ENCODE results near the gene SYT4. TPM values are rescaled to one million over a fixed set of nuclear protein-coding genes. Genes with fewer than 3 reads are reported as not detected.

SYT4 gene
- total RNA-seq, 6 experiments from 2014 or later, result not detected

DNA sequence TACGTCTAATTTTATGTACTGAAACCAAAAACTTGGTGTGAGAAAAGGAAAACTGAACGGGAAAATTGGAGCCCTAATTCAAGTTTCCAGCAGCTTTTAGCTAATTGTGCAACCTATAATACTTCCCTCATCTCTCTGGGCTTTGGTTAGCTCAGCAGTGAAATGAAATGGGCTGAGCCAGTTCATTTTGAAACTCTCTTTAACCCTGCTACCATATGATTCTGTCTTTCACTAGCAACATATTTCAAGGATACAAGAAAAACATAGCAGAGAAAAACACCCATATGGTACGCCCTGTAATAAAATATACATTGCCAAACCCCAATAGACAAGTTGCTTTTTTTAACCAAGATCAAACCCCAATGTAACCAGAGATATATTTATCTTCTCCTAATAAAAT, 799 bp downstream of the SYT4 start:
- Histone ChIP-seq H3K27ac (no peak overlapping the region), H3K9me3 (no peaks in the 10 kb centered on the region), H3K4me3 (no peak overlapping the region), H3K4me1 (no peaks in the 10 kb centered on the region), H3K36me3 (no peaks in the 10 kb centered on the region), H3K27me3 (no peaks in the 10 kb centered on the region)
- TF ChIP-seq CTCF (IDR thresholded peaks at IDR 0.05) (no peak), POLR2A (IDR thresholded peaks at IDR 0.05) (no peak)
- no peak for ATAC-seq
- no peak for DNase-seq
- intact Hi-C loops (cut with DNase I), result no loop called here
- 44% methylated on average over 3 of the region's 3 CpGs for WGBS (ENCODE audit: insufficient coverage, low coverage, low lambda C conversion rate, missing lambda C conversion rate)

GRCh38 chr18:43275546-43275945, 1.7 kb downstream of the SYT4 start:
- TF ChIP-seq CTCF (IDR thresholded peaks at IDR 0.05) (no peak), POLR2A (IDR thresholded peaks at IDR 0.05) (no peak)
- Histone ChIP-seq H3K36me3 (no peaks in the 10 kb centered on the region), H3K27me3 (no peaks in the 10 kb centered on the region), H3K4me3 (no peak overlapping the region), H3K27ac (no peak overlapping the region), H3K4me1 (no peaks in the 10 kb centered on the region), H3K9me3 (no peaks in the 10 kb centered on the region)
- 43% methylated on average over 1 of the region's 1 CpG for WGBS (ENCODE audit: insufficient coverage, low coverage, low lambda C conversion rate, missing lambda C conversion rate)
- ATAC-seq (no peak), DNase-seq (no peak)
- intact Hi-C loops (cut with DNase I), result no loop called here

DNA sequence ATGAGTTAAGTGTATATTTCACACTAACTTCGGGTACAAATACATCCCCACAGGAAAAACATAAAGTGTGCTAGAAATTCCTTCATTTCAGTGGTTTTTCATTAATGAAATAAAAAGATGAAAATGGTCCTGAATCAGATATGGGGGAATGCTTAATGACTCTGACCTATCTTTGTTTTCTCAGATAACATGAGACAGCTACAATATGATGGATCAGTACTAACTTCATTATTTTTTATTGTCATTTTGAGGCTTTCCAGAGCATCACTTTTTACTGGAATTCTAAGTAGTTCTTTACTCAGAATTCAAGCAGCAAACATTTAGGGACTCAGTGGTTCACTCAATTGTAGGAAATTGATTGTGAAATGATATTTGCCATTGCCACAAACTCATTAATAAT, 2.8 kb downstream of the SYT4 start:
- no peak for TF ChIP-seq CTCF (IDR thresholded peaks at IDR 0.05)
- no peak for TF ChIP-seq POLR2A (IDR thresholded peaks at IDR 0.05)
- no peaks in the 10 kb centered on the region for H3K4me1 ChIP-seq
- H3K27me3 ChIP-seq, result no peaks in the 10 kb centered on the region
- H3K27ac ChIP-seq, result no peak overlapping the region
- no peaks in the 10 kb centered on the region for H3K36me3 ChIP-seq
- intact Hi-C loops (cut with DNase I), result no loop called here
- DNase-seq, result no peak
- no peak overlapping the region for H3K4me3 ChIP-seq
- 17% methylated on average over 1 of the region's 1 CpG for WGBS (ENCODE audit: insufficient coverage, low coverage, low lambda C conversion rate, missing lambda C conversion rate)
- H3K9me3 ChIP-seq, result no peaks in the 10 kb centered on the region
- no peak for ATAC-seq

DNA sequence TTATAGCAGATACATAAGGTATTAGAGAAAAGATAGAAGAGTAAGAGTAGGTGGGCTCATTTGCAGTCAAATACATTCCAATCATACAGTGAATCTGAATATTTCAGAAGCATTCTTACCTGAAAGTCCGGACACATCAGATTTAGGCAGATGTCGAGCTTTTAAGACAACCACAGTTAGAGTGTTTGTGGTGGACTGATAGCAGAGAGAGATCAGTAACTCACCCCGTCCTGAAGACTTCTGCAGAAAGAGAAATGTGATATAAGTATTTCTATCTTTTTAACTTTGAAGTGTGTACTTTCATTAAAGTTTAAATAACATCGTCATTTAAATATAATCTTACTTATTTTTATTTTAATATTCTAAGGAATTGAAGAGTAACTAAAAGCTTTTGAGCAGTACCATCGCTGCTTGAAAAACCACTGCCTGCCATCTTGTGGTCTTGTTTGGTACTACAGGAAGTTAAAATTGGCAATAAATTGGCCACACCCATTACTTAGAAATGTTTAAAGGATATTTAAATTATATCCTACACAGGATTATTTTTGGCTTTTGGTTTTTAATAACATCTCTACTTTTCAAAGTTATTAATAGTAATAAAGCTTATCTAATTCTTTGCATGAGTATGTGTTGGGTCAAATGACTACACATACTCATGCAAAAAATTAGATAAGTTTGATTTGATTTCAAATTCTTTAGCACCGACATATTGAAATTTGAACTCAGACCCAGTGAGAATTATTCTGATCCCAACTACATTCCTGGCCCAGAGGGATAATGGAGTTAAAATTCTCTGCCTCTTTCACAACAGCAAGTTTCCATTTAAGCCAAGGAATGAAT, 5.5 kb downstream of the SYT4 start:
- peak; percentile 54 to 78 (median 74) for ATAC-seq
- WGBS (ENCODE audit: insufficient coverage, low coverage, low lambda C conversion rate, missing lambda C conversion rate), result 17% methylated on average over 6 of the region's 6 CpGs
- intact Hi-C loops (cut with DNase I), result no loop called here

More for the DNA sequence above, 5.5 kb downstream of the SYT4 start:
- TF ChIP-seq POLR2A (IDR thresholded peaks at IDR 0.05) (no peak), CTCF (IDR thresholded peaks at IDR 0.05) (peak; percentile 77 to 86 (median 84))
- Histone ChIP-seq H3K9me3 (no peaks in the 10 kb centered on the region), H3K4me1 (no peaks in the 10 kb centered on the region), H3K4me3 (no peak overlapping the region), H3K36me3 (no peaks in the 10 kb centered on the region), H3K27me3 (no peaks in the 10 kb centered on the region), H3K27ac (no peak overlapping the region)
- no peak for DNase-seq

All from right lobe of liver (tissue), 6 donors.